IPS-18c (cell line): Measurements from ENCODE around the gene TXNDC5.
A peak's percentile ranks its signal among the peaks of the same experiment; 100 is the strongest.

Experiments used
- H3K4me3 ChIP-seq: 2 replicates; pipeline ENCODE4 v1.7.0; 2013; ENCODE audit warnings: low read depth, mild to moderate bottlenecking, low read length, moderate library complexity; ENCODE audit not compliant: insufficient read depth
- H3K9me3 ChIP-seq: one replicate; pipeline ENCODE4 v1.6.1; 2013; ENCODE audit warnings: mild to moderate bottlenecking, low read length, moderate library complexity; ENCODE audit not compliant: control insufficient read depth, insufficient read depth

The TXNDC5 gene

DNA sequence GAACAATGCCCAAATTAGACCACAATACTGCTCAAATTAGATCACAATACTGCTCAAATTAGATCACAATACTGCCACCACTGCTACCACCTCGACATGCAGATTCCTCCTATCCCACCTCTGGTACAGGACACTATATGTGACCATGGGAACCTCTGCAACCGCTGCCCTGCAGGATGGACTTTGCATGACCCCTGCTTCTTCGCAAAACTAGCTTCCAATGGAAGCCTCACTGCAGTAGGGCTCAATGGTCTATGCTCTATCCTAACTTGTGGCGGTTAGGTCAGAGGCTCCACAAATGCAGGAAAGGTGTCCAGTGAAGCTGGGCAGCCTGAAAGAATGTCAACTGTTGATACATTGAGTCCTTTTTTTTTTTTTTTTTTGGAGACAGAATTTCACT, 7.8 kb upstream of the TXNDC5 start:
- Histone ChIP-seq H3K9me3 (no peaks in the 10 kb centered on the region), H3K4me3 (no peak overlapping the region)

DNA sequence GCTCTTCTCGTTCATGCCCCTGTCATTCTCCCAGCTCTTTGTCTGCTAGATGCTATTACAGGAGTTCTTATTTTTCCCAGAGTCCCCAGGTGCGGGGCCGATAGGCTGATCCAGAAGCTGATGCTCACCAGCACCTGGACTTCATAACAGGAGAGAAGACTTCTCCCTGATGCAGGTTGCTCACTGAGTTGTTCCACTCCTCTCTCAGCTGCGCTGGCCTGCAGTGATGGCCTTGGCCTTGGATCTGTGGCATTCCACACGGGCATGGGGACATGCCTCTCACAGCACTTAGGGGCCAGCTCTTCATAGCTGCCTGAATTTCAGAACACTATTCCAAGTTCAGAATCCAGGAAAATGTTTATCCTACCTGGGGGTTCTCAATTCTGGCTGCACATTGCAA, 7.1 kb upstream of the TXNDC5 start:
- H3K9me3 ChIP-seq, result no peaks in the 10 kb centered on the region
- H3K4me3 ChIP-seq, result no peak overlapping the region

DNA sequence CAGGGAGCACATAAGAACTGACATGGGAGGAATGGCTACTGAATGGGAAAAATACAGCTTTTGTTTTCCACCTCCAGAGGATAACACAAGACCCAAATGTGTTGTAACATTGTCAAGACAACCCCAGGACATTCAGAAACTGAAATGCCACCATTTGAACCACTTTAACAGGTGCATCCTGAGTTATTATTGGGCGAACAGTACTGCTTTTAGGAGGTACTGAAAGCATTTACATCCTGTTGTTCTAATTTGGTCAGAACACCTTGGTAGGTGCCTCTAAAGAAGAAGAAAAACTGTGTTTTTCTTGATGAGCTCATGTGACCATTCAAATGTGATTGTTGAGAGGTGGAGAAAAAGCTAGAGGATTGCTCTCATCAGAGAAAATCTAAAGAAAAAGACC, 6.4 kb upstream of the TXNDC5 start:
- Histone ChIP-seq H3K9me3 (no peaks in the 10 kb centered on the region), H3K4me3 (no peak overlapping the region)

DNA sequence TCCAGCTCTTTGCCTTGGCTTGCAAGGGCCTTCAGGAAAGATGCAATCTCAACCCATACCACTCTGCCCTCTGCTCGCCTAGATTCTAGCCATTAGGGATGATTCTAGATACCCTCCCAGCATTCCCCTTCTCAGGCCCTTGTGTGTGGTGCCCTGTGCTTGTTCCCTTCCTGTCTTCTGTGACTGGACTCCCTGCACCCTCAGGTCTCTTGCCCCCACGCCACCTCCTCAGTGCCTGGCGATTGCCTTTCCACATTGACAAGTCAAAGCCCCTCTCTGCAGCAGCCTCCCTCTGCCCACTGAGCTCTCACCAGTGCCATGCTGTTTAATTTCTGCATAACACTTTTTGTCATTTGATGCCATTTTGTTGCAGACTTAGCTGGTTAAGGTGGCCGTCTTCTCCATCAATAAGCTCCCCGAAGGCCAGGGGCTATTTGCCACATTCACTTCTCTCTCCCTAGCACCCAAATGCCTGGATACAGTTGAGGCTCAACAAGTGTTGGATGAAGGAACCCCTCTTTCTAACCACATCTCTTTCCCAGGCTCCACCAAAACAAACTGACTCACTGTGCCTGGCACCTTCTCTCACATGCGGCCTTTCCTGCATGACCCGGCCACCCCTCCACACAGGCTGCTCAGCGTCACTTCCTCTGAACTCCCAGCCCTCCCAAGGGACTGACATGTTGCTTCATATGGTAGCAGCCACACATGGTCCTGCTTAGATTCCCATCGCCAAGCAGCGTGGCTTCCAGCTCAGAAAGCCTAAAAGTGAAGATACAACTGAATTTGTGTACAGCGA, 4.6 kb upstream of the TXNDC5 start:
- no peaks in the 10 kb centered on the region for H3K9me3 ChIP-seq
- no peak overlapping the region for H3K4me3 ChIP-seq

DNA sequence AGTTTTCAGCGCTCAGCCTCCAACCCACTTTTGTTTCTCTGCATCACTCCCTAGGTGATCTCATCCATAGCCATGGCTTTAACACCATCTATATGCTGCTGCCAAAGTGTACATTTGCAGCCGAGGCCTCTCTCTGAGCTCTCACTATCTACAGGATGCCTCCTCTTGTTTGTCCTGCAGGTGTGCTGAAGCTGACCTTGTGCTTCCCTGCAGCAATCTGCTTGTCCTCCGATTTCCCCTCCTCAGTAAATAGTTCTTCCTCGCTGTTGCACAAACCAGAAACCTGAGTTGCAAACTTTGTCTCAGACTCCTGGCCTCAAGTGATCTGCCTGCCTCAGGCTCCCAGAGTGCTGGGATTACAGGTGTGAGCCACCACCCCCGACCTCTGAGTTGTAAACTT, 3.7 kb upstream of the TXNDC5 start:
- Histone ChIP-seq H3K9me3 (no peaks in the 10 kb centered on the region), H3K4me3 (no peak overlapping the region)

DNA sequence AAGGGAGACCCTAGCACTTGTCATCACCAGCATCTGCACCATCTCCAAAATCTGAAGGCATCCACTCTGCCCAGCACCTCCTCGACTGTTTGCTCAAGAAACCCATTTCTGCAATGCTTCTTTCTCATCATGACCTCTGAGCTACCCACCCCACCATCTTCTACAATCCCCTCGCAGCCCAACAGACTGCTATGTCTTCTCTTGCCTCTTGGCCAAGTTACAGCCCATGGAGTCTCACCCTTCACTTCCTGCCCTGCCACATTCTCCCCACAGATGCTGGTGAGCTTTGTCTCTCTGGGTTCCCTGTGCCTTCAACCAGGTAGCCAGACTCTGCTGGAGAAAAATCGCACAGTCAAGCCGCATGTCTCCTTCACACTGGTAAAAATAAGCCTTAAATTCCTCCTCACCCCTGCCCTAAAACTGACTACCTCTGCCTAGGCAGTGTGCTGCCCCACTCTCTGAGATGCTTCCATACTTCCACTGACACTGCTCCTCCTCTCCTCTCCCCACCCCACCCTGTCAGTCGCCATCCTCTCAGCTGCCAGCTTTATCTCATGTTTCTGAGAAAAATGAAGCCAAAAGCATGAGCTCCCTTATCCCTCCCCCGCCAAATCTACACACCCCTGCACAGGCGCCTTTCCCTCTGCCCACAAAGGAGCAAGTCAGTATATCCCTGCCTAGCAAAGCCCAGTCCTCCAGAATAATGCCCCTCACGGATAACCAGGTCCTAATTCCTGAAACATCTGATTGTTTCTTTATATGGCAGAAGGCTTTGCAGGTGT, 2.3 kb upstream of the TXNDC5 start:
- H3K4me3 ChIP-seq, result no peak overlapping the region
- H3K9me3 ChIP-seq, result no peaks in the 10 kb centered on the region

DNA sequence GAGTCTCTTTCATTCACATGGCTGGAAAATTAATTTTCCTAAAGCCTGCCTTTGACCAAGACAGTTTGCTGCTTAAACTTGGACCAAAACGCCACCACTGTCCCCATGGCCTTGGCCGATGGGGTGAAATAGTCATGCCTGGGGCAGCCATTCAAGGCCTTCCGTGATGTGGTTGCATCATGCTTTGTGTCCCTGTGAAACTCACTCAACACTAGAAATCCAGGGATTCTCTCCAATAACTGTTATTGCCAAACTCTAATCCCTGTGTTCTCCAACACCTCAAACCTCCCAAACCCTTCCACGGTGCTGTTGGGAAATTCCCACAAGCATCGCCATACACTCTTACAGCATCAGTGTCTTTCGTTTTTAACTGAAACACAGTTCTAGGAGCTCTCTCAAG, 1.4 kb upstream of the TXNDC5 start:
- no peak overlapping the region for H3K4me3 ChIP-seq
- no peaks in the 10 kb centered on the region for H3K9me3 ChIP-seq

DNA sequence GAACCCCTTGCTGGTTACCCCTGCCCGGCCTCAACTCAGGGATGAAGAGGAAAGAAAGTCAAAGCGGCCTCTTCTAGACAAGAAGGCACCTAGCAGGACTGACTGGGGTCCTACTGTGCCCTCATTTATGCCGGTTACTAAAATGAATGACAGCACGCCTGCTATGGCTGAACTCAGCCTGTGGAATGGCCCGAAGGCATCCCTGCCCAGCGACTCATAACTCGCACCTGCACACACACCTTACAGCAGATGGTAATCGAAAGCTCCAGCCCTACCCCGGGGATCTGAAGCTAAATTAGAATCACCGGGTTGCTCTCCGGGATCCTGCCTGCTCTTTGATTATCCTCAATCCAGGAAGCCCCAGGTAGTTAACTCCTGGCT, 747 bp upstream of the TXNDC5 start:
- no peaks in the 10 kb centered on the region for H3K9me3 ChIP-seq
- H3K4me3 ChIP-seq, result peak overlapping the region; percentile 70

DNA sequence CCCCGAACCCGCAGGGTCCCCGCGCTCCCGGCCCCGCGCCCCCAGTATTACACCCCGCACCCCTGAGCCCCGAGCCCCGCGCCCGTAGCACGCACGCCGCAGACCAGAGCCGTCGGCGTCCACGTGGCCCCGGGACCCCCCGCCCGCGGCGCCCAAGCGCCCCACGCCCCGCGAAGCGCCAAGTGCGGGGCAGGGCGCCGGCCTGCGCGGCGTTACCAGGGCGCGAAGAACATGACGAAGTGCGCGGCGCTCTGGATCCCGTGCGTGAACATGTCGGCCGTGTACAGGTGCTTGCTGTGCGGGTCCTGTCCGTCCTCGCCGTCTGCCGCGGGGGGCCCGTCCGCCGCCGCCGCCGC, 312 bp downstream of the TXNDC5 start:
- Histone ChIP-seq H3K4me3 (peak overlapping the region; percentile 78), H3K9me3 (no peaks in the 10 kb centered on the region)

DNA sequence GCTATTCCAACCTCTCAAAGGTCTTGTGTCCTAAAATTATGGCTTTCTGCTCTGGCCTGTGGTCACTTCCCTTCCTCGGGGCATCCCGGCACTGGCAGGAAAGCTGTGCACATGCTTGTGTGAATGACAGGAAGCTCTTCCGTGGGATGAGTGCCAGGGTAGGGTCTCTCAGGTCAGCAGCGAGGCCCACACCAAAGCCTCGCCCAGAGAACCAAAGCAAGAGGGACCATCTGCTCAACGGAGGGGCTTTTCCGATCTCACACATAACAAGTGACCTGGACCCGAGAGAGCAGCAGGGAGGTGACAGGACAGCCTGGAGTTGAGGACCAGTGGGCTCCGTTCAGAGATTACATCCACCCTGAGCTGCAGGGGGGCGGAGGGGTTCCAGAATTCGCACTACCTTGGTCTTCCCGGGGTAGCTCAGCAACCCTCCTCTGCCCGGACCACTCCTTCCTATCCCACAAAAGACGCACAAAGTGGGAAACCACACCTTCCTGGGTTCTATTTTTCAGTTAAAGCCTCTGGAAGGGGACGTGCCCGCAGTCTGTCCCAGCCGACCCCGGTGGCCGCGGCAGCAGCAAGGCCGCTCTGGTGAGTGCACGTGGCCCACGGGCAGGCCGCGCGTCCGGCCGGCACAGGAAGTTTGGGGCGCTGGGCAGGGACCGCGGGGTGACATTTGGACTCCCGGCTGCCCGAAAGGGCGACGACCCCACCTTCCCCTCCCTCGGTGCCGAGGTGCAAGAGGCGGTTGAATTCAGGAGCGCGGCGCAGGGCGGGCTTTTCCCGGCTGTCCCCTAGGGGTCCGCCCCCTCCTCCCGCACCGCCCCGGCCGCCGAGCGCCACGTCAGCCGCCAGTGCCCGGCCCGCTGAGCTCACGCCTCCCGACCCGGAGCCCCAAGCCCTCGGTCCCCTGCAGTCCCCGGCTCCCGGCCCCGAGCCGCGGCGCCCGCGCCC, 988 bp downstream of the TXNDC5 start:
- no peaks in the 10 kb centered on the region for H3K9me3 ChIP-seq
- H3K4me3 ChIP-seq, result peak overlapping the region; percentile 78

DNA sequence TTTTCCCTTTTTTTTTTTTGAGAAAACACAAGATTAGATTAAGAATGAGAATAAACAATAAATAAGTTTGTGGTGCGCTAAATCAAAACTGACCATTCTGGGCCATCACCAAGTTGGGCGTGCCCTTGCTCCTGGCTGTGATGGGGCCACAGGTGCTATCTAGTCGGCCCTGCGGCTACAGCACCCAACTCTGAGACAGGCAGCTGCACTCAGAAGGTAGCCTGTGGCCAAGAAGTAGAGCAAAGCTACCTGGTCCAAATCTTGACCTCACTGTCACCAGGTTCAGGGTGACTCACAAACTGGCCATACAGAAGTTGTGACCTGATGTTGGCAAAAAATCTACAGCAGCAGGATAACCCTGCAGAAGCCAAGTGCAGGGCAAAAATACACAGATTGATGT, 3.4 kb downstream of the TXNDC5 start:
- Histone ChIP-seq H3K4me3 (no peak overlapping the region), H3K9me3 (no peaks in the 10 kb centered on the region)

DNA sequence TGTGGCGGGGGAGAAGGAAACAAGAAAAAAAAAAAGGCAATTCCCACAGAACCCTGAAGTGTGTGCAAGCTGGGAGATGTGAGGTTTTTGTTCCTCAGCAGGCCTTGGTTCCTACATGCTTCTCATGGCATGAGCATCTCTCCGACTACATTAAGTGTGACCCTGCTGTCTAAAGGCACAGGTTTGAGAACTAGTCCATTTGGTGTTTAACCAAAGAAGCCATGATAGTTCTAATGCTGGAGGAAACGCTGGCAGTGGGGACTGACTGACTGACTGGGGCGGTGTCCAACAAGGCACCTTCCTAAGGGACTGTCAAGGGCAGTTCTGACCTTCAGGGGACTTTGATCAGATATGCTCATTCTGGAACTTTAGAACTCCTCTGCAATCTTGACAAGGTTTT, 3.8 kb downstream of the TXNDC5 start:
- H3K4me3 ChIP-seq, result no peak overlapping the region
- no peaks in the 10 kb centered on the region for H3K9me3 ChIP-seq

DNA sequence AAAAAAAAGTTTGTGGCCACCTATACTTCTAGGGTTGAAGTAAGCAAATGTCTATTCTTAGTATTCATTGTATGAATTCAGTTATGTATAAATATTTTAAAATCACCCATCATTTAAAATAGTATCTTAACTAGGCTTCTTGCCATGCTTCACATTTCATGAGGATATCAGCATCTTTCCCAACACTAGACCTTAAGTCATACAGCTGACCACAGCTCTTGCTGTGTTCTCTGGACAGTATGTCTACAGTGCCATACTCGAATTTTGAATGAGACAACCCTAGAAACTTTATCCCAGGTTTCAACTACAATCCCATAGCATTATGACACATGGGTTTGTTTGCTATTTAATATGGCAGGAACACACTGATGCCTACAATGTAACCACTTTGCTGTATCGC, 5.2 kb downstream of the TXNDC5 start:
- Histone ChIP-seq H3K9me3 (no peaks in the 10 kb centered on the region), H3K4me3 (no peak overlapping the region)

DNA sequence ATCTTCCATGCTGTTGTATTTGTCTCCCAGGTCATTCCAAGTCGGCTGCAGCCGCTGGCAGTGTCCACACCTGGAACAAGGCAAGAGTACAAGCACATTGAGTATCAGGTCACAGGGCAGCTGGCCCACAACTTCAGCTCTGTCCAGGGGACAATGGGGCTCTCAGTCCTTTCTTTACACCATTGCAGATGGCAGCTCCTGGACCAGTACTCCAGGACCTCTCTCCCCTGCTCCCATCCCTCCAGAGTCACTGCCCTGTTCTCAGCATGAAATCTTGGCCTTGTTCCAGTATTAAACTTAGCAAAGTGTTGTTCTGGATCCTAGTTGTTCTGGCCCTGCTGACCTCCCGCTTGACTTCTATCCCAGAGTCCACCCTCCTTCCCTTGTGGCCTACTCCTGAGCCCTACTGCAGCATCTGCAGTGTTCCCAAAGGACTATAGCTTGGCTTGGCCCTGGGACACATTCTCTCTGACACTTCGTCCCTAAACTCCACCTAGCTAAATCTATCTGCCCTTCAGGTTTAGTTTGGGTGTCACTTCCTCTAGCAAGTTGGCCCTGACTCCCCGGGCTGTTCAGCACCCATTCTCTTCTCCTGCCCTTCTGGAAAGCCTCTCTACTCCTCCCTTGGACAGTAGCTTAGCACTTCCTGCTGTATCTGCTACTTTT, 5.8 kb downstream of the TXNDC5 start:
- H3K4me3 ChIP-seq, result no peak overlapping the region
- H3K9me3 ChIP-seq, result no peaks in the 10 kb centered on the region

DNA sequence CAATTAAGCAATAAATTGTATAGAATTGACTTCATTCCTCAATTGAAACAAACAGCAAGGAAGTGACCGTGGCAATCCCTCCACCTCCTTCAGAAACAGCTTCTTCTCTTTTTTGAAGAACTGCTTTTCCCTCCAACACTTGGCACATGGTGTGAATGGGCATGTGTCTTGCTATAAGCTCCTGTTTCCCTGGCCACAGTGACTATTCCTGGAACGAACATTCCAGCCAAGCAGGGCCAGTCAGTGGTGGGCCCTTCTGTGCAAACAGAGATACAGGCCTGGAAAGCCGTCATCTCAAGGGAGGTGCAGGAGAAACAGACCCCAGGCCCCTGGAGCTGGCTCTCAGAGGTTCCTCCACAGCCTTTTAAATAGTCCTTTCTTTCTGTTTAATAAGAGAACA, 6.9 kb downstream of the TXNDC5 start:
- Histone ChIP-seq H3K4me3 (no peak overlapping the region), H3K9me3 (no peaks in the 10 kb centered on the region)

DNA sequence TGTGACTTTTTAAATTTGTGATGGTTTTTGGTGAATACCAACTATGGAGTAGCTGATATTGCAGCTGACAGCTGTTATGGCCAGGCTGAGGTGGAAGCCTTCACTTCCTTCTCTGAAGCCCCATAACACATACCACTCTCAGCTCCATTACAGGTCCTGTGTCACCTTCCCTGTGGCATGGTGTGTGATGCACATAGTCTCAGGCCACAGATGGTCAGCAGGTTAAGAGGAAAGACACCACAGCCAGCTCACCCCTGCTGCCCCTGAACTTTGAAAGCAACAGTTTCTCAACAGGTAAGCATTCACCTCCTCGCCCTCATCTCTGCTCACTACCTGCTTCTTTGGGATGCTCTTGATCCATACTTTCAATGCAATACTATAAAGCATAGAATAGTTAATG, 7.7 kb downstream of the TXNDC5 start:
- no peaks in the 10 kb centered on the region for H3K9me3 ChIP-seq

DNA sequence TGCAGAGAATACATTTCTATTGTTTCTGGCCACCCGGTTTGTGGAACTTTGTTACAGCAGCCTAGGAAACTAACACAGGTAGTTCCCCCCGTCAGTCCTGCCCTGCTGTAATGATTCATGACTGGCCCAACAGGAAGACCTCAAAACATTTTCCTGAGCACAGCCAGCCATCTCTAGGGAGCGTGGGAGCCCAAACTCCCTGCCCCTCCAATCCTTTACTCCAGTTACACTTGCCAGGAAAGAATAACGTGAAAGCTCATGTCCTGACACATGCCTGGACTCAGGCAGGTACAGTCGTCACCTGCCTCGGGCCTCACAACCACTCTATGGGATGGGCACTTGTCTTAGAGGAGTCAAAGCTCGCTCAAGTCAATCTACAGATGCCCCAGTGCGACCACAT, 8.4 kb downstream of the TXNDC5 start:
- Histone ChIP-seq H3K9me3 (no peaks in the 10 kb centered on the region), H3K4me3 (no peak overlapping the region)

More for the DNA sequence above, 7.7 kb downstream of the TXNDC5 start:
- H3K4me3 ChIP-seq, result no peak overlapping the region
